GM18909 (cell line): ENCODE measurements around the gene NUF2.
"Not testable (repeated sequence)": the region's sequence is repeated elsewhere in the genome, so short reads cannot be mapped to it uniquely, and the experiment has no call there.

Source experiments
- ATAC-seq: cut with Tn5 transposase; IDR thresholded peaks from one replicate; pipeline ENCODE4 v1.9.1; 2021; ENCODE audit warnings: mild to moderate bottlenecking; ENCODE audit not compliant: unreplicated experiment, poor library complexity

The NUF2 gene

GRCh38 chr1:163323339-163323738 lies 1.6 kb downstream of the NUF2 start:
- not testable (repeated sequence) for ATAC-seq

- no peak for ATAC-seq
Observed at GRCh38 chr1:163331116-163331515, 9.4 kb downstream of the NUF2 start.

GRCh38 chr1:163335216-163335615 lies 13.5 kb downstream of the NUF2 start:
- ATAC-seq = no peak

- ATAC-seq = no peak
Observed at GRCh38 chr1:163337631-163338030, 15.9 kb downstream of the NUF2 start.

- no peak for ATAC-seq
Observed at GRCh38 chr1:163346326-163346870, 24.6 kb downstream of the NUF2 start.

GRCh38 chr1:163347106-163347505 lies 25.4 kb downstream of the NUF2 start:
- no peak for ATAC-seq

GRCh38 chr1:163351912-163352311 lies 30.2 kb downstream of the NUF2 start:
- no peak for ATAC-seq

GRCh38 chr1:163357378-163357777 lies 35.6 kb downstream of the NUF2 start:
- ATAC-seq = no peak

GRCh38 chr1:163358172-163358571 lies 36.4 kb downstream of the NUF2 start:
- ATAC-seq = not testable (repeated sequence)

- ATAC-seq = peak; percentile 62
Observed at GRCh38 chr1:163361123-163361934, 39.6 kb downstream of the NUF2 start.

GRCh38 chr1:163365186-163365585 lies 43.4 kb downstream of the NUF2 start:
- ATAC-seq = no peak

GRCh38 chr1:163366555-163366954 lies 44.8 kb downstream of the NUF2 start:
- ATAC-seq = no peak

GRCh38 chr1:163367721-163368120 lies 46.0 kb downstream of the NUF2 start:
- ATAC-seq = no peak

- no peak for ATAC-seq
Observed at GRCh38 chr1:163372576-163372975, 50.8 kb downstream of the NUF2 start.

GRCh38 chr1:163378554-163378953 lies 56.8 kb downstream of the NUF2 start:
- ATAC-seq = no peak

- ATAC-seq = no peak
Observed at GRCh38 chr1:163379801-163380200, 58.0 kb downstream of the NUF2 start.

- no peak for ATAC-seq
Observed at GRCh38 chr1:163381487-163382184, 59.9 kb downstream of the NUF2 start.

GRCh38 chr1:163382395-163382794 lies 60.6 kb downstream of the NUF2 start:
- ATAC-seq = no peak

- no peak for ATAC-seq
Observed at GRCh38 chr1:163387146-163387545, 65.4 kb downstream of the NUF2 start.

- ATAC-seq = no peak
Observed at GRCh38 chr1:163388970-163389369, 67.2 kb downstream of the NUF2 start.

GRCh38 chr1:163395790-163396189 lies 74.0 kb downstream of the NUF2 start:
- no peak for ATAC-seq
